Measurements from ENCODE around the gene HOATZ. TPM values are rescaled to one million over a fixed set of nuclear protein-coding genes. Genes with fewer than 3 reads are reported as not detected.

HOATZ gene
- not detected for polyA plus RNA-seq (ENCODE audit: low read depth in 6 of 6)

DNA sequence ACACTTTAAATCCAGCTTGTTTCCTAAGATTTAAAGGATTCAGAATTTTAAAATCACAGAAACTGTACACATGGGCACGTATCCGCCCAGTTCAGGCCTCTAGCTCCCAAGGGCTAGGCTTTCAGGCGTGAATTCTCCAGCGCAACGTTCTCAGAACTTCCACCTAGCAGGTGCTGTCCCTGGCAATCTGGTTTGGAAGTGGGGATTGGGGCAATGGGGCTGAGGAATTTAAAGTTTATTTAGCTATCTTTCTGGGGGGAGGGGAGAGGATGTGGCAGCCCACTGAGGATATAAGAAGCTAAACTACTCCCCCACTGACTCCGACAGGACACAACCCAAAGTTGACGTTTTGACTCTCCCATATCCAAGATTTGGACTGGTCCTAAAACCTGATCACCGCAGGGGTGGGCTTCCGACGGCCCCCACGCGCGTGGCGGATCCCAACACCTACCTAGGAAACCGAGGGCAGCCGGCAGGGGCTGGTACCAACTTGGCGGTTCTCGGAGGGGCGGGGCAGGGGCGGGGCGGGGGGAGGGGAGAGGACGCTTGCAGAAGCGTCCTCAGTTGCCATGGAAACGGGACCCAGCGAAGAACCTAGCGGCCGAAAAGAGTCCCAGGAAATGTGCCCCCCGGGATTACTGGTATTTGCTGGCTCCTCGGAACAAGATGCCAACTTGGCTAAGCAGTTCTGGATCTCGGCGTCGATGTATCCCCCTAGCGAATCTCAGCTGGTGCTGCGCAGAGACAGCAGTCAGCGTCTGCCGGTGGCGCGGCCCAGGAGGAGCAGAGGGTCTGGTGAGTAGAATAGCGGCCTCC lies at the start of gene HOATZ:
HOATZ (plus strand) TSS at position 563 of the 816 bp plus-strand sequence; CDS start at position 570, 7 bp downstream.
- ATAC-seq (ENCODE audit: low read depth in 2 of 2) (peak; percentile 32 to 42), DNase-seq (no peak)
- Mint-ChIP-seq H3K4me1 (peaks cover 4 to 14% (median 12%) of the 10 kb centered on the region in 3 donors), H3K27me3 (peaks cover 37 to 51% (median 51%) of the 10 kb centered on the region in 3 donors), H3K27ac (no peak within 1 kb of the TSS), H3K4me3 (peak within 1 kb of the TSS in 7 of 8 donors; percentile 57 to 76 (median 66)), H3K9me3 (no peaks in the 10 kb centered on the region), H3K36me3 (peaks cover 0 to 8% of the 10 kb centered on the region in 2 donors)

DNA sequence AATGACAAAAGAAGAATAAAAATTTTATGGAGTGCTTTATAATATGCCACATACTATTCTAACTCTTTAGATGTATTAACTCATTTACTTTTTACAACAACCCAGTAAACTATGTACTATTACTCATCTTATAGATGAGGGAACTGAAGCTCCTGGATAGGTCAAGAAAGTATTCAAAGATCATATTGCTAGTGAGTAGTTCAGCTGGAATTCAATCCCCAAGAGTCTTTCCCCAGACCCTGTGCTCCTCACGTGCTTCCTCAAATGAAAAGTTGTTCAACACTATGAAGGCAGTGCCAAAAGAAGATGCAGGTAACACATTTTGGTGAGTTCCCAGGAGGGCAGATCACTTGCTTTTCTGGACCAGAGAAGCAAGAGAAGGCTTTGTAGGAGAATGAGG lies 49.2 kb upstream of the HOATZ start:
- DNase-seq: no peak
- H3K4me3 Mint-ChIP-seq: no peak overlapping the region
- H3K4me1 Mint-ChIP-seq: no peaks in the 10 kb centered on the region
- H3K36me3 Mint-ChIP-seq: no peaks in the 10 kb centered on the region
- no peak for ATAC-seq (ENCODE audit: low read depth in 2 of 2)
- no peak overlapping the region for H3K27ac Mint-ChIP-seq
- no peaks in the 10 kb centered on the region for H3K9me3 Mint-ChIP-seq
- peaks cover 18 to 51% (median 24%) of the 10 kb centered on the region in 3 donors for H3K27me3 Mint-ChIP-seq

DNA sequence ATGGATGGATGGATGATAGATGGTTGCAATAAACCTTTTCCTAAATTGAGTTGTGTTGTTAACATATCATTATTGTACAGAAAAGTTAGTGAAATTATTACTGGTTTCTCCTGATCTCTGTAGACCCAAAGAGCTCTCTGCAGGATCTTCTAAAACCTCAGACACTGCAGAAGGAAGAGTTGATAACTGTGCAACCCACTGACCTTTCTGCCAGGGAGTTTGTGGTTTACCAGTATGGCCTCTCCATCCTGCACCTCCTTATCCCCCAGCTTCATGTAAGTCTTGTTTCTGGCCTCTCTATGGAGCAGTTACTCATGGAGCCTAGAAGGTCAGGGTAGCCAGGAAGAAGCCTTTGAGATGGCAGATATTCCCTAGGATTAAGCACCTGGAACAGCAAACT lies 48.0 kb upstream of the HOATZ start:
- H3K4me3 Mint-ChIP-seq: no peak overlapping the region
- no peaks in the 10 kb centered on the region for H3K36me3 Mint-ChIP-seq
- no peaks in the 10 kb centered on the region for H3K4me1 Mint-ChIP-seq

DNA sequence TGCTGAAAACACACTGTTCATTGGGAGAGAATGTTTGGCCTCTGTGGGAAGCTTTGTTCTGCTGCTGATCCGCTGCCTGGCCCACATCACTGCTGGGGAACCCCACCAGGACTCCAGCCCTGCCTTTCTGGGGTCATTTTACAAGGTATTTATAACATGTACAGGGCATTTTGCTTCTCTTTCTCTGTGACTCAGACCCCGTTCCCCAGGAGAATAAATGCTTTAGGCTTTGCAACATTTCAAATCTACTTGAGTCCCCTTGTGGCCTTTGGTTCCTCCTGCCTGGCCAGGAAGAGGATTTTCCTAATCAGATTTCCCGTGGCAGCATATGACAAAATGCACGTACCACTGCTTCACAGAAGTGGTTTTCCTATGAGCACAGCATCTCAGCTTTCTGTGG lies 45.4 kb upstream of the HOATZ start:
- no peak overlapping the region for H3K4me3 Mint-ChIP-seq
- H3K36me3 Mint-ChIP-seq: no peaks in the 10 kb centered on the region
- peaks cover 0 to 3% (median 0%) of the 10 kb centered on the region in 7 donors for H3K9me3 Mint-ChIP-seq
- no peak for DNase-seq
- peaks cover 0 to 21% (median 10%) of the 10 kb centered on the region in 3 donors for H3K27me3 Mint-ChIP-seq
- H3K27ac Mint-ChIP-seq: no peak overlapping the region
- ATAC-seq (ENCODE audit: low read depth in 2 of 2): no peak
- H3K4me1 Mint-ChIP-seq: no peaks in the 10 kb centered on the region

More for the DNA sequence above, 48.0 kb upstream of the HOATZ start:
- Mint-ChIP-seq H3K27me3 (peaks cover 10 to 41% (median 12%) of the 10 kb centered on the region in 3 donors), H3K27ac (no peak overlapping the region), H3K9me3 (no peaks in the 10 kb centered on the region)
- DNase-seq (no peak), ATAC-seq (ENCODE audit: low read depth in 2 of 2) (no peak)

DNA sequence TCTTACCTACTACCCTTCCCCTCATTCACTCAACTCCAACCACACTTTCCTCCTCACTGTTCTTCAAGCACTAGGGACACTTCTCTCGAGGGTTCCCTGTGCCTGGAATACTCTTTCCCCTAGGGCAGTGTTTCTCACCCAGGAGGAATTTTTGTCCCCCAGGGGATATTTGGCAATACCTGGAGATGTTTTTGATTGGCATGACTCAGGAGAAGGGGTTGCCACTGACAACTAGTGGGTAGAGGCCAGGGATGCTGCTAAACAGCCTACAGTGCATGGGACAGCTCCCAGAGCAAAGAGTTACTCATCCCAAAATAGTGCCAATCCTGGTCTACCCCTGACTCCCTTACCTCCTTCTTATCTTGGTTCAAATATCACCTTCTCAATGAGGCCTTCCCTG lies 42.4 kb upstream of the HOATZ start:
- Mint-ChIP-seq H3K36me3 (no peaks in the 10 kb centered on the region), H3K4me3 (no peak overlapping the region), H3K27ac (no peak overlapping the region), H3K27me3 (peaks cover 6 to 15% (median 6%) of the 10 kb centered on the region in 3 donors), H3K4me1 (no peaks in the 10 kb centered on the region), H3K9me3 (peaks cover 0 to 6% (median 0%) of the 10 kb centered on the region in 7 donors)
- ATAC-seq (ENCODE audit: low read depth in 2 of 2): no peak
- no peak for DNase-seq

DNA sequence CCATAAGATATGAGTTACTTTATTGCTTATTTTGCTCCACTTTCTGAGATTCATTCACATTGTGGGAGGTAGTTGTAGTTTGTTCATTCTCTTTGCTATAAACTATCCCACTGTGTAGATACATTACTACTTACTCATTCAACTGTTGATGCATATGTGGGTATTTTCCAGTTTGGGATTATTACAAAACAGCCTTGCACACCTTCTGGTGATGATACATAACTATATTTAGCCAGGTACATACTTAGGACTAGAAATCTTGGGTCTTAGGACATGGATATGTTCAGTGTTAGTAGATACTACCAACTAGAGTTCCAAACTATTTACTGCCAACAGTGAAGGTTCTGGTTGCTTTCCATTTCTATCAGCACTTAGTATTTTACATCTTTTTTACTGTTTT lies 40.1 kb upstream of the HOATZ start:
- no peaks in the 10 kb centered on the region for H3K36me3 Mint-ChIP-seq
- H3K27ac Mint-ChIP-seq: no peak overlapping the region
- ATAC-seq (ENCODE audit: low read depth in 2 of 2): no peak
- peaks cover 5 to 28% (median 17%) of the 10 kb centered on the region in 3 donors for H3K27me3 Mint-ChIP-seq
- DNase-seq: no peak
- H3K9me3 Mint-ChIP-seq: peaks cover 0 to 6% (median 2%) of the 10 kb centered on the region in 7 donors
- H3K4me3 Mint-ChIP-seq: no peak overlapping the region
- H3K4me1 Mint-ChIP-seq: no peaks in the 10 kb centered on the region

DNA sequence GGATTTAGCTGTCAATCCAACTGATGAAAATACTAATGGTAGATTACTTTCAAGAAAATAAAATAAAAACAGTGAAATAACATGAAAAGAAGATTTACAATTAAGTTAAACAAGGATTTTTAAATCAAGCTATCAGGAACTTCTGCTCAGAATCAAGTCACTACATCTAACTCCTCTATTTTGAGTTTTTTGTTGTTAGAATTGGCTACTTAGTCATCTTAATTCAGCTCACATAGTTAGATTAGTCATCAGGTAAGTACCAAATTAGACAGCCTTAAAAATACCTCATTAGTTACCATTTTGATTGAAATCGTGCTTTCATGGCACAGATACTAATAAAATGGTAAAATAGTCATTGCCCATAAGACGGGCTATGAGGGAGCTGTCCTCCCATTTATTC lies 38.2 kb upstream of the HOATZ start:
- Mint-ChIP-seq H3K4me3 (no peak overlapping the region), H3K27me3 (peaks cover 13 to 34% (median 24%) of the 10 kb centered on the region in 3 donors), H3K27ac (no peak overlapping the region), H3K4me1 (no peaks in the 10 kb centered on the region), H3K36me3 (no peaks in the 10 kb centered on the region), H3K9me3 (peaks cover 0 to 22% (median 13%) of the 10 kb centered on the region in 7 donors)
- ATAC-seq (ENCODE audit: low read depth in 2 of 2) (no peak), DNase-seq (no peak)

DNA sequence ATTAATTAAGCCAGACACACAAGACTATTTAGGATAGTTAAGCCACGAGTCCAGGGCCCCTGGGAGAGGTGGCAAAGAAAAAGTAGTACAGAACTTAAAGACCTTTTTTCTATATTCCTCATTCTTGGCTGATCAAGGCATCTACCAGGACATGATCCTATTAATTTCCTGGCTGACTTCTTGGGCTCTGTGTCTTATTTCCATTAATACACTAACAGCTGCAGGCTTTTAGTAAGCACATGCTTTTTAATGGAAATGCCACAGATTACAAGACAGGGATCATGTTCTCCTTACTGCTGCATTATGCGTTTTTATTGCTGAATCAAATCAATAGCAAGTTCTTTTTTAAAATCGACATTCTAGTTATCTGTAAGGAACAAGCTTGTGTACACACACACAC lies 37.6 kb upstream of the HOATZ start:
- Mint-ChIP-seq H3K9me3 (peaks cover 0 to 26% (median 13%) of the 10 kb centered on the region in 7 donors), H3K27ac (no peak overlapping the region), H3K27me3 (peaks cover 13 to 34% (median 24%) of the 10 kb centered on the region in 3 donors), H3K4me3 (no peak overlapping the region), H3K4me1 (no peaks in the 10 kb centered on the region), H3K36me3 (peaks cover 0 to under 1% of the 10 kb centered on the region in 2 donors)
- DNase-seq (no peak), ATAC-seq (ENCODE audit: low read depth in 2 of 2) (no peak)

DNA sequence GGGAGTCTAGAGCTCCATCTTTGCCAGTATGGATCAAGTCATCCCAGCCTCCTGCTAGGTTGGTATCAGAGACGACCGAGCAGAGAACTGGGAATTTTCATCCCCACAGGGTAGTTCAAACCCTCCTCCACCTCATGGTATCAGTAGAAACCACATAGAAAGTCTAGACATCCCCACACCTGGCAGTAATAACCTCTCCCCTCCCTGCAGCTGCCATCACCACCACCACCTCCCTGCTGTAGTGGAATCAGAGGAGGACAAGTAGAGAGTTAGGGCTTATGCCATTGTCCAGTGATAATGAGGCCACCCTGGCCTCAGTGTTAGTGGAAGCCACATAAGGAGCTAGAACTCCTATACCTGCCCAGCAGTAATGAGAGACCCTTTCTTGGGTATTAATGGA lies 36.7 kb upstream of the HOATZ start:
- H3K9me3 Mint-ChIP-seq: peaks cover 0 to 36% (median 21%) of the 10 kb centered on the region in 7 donors
- no peak for ATAC-seq (ENCODE audit: low read depth in 2 of 2)
- no peak for DNase-seq
- peak overlapping the region in 1 of 6 donors; percentile 39 for H3K27ac Mint-ChIP-seq
- H3K27me3 Mint-ChIP-seq: peaks cover 13 to 34% (median 32%) of the 10 kb centered on the region in 3 donors
- no peaks in the 10 kb centered on the region for H3K4me1 Mint-ChIP-seq
- H3K4me3 Mint-ChIP-seq: no peak overlapping the region
- H3K36me3 Mint-ChIP-seq: peaks cover 0 to 8% of the 10 kb centered on the region in 2 donors

DNA sequence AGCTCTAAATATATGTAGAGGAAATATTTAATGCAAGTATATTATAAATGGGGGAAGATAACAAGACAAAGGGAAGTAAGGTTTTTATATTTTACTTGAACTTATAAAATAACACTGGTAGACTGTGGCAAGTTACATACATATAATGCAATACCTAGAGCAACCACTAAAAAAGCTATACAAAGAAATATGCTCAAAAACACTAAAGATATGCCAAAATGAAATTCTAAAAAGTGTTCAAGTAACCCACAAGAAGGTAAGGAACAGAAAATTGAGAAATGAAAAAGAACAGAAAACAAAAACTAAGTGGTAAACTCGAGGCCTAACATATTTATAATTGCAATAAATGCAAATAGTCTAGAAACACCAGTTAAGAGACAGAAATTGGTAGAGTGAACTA lies 34.9 kb upstream of the HOATZ start:
- Mint-ChIP-seq H3K36me3 (peaks cover 12 to 26% of the 10 kb centered on the region in 2 donors), H3K9me3 (peaks cover 12 to 53% (median 35%) of the 10 kb centered on the region in 7 donors), H3K27ac (no peak overlapping the region), H3K4me3 (no peak overlapping the region), H3K27me3 (peaks cover 18 to 48% (median 47%) of the 10 kb centered on the region in 3 donors), H3K4me1 (no peaks in the 10 kb centered on the region)
- no peak for ATAC-seq (ENCODE audit: low read depth in 2 of 2)
- DNase-seq: no peak

DNA sequence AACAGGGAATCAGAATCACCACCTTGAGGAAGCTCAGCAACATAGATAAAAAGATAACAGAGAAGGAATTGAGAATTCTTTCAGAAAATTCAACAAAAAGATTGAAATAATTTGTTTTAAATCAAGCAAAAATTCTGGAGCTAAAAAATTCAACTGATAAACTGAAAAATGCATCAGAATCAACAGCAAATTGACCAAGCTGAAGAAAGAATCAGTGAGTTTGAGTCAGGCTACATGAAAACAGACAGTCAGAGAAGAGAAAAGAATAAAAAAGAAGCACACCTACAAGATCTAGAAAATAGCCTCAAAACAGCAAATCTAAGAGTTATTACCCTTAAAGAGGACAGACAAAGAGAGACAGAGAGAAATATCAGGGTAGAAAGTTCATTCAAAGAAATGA lies 31.1 kb upstream of the HOATZ start:
- Mint-ChIP-seq H3K4me1 (no peaks in the 10 kb centered on the region), H3K27ac (peak overlapping the region in 1 of 6 donors; percentile 11), H3K9me3 (peaks cover 14 to 89% (median 53%) of the 10 kb centered on the region in 7 donors), H3K27me3 (peaks cover 24 to 62% (median 56%) of the 10 kb centered on the region in 3 donors), H3K36me3 (peaks cover 19 to 35% of the 10 kb centered on the region in 2 donors), H3K4me3 (no peak overlapping the region)
- no peak for ATAC-seq (ENCODE audit: low read depth in 2 of 2)
- DNase-seq: no peak

DNA sequence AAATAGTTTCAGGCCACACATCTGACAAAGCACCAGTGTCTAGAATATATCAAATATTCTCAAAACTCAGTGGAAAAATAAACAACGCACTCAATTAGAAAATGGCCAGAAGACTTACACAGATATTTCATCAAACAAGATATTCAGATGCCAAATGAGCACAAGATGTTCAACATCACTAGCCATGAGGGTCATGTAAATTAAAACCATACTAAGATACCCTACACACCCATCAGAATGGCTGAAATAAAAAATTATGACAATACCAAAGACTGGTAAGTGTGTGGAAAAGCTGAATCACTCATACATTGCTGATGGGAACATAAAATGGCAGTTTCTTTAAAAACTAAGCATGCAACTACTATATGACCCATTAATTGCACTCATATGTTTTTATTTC lies 24.1 kb upstream of the HOATZ start:
- peaks cover 22 to 54% (median 33%) of the 10 kb centered on the region in 3 donors for H3K27me3 Mint-ChIP-seq
- H3K9me3 Mint-ChIP-seq: peaks cover 0 to 39% (median 22%) of the 10 kb centered on the region in 7 donors
- peaks cover 4% of the 10 kb centered on the region in 2 donors for H3K36me3 Mint-ChIP-seq
- no peak overlapping the region for H3K27ac Mint-ChIP-seq
- ATAC-seq (ENCODE audit: low read depth in 2 of 2) (no peak), DNase-seq (no peak)
- no peaks in the 10 kb centered on the region for H3K4me1 Mint-ChIP-seq
- no peak overlapping the region for H3K4me3 Mint-ChIP-seq

DNA sequence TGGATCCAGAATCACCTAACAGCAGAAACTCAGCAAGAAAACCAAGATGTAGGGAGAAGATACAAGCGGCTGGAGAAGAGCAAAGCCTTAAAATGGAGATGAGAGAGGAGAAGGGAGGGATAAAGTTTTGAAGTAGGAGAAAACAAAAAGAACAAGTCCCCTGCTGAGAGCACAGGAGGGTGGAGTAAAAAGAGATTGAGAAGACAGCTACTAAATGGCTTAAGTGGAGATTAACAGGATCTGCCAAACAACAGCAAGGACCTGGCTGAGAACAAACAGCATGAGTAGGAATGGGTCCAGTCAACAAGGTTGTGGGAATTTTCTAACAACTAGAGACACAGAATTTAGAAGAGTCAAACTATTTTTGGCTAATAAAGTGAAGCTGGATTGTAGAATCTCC lies 20.5 kb upstream of the HOATZ start:
- peaks cover 0 to 4% of the 10 kb centered on the region in 2 donors for H3K36me3 Mint-ChIP-seq
- peaks cover 0 to 8% (median 2%) of the 10 kb centered on the region in 7 donors for H3K9me3 Mint-ChIP-seq
- H3K4me3 Mint-ChIP-seq: no peak overlapping the region
- no peak overlapping the region for H3K27ac Mint-ChIP-seq
- DNase-seq (no peak), ATAC-seq (ENCODE audit: low read depth in 2 of 2) (no peak)
- H3K4me1 Mint-ChIP-seq: no peaks in the 10 kb centered on the region
- peaks cover 12 to 36% (median 26%) of the 10 kb centered on the region in 3 donors for H3K27me3 Mint-ChIP-seq

DNA sequence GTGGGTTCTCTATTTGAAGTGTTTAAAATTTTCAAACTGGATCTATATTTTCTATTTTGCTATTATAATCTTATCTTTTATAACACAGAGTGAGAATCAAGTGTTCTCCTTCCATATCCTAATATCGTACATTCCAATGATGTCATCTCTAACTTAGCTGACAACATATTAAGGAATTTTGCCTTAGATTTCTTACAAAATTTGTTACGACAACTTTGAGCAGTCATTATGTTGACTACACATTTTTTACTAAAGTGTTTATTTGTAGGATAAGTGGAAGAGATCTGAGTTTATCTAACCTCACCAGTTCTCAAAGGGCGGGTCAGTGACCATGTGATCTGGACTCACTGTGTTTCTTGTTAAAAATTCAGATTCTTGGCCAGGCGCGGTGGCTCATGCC lies 15.1 kb upstream of the HOATZ start:
- no peaks in the 10 kb centered on the region for H3K9me3 Mint-ChIP-seq
- ATAC-seq (ENCODE audit: low read depth in 2 of 2) (no peak), DNase-seq (no peak)
- no peaks in the 10 kb centered on the region for H3K4me1 Mint-ChIP-seq
- H3K27me3 Mint-ChIP-seq: peaks cover 18 to 38% (median 31%) of the 10 kb centered on the region in 3 donors
- no peak overlapping the region for H3K4me3 Mint-ChIP-seq
- no peaks in the 10 kb centered on the region for H3K36me3 Mint-ChIP-seq
- H3K27ac Mint-ChIP-seq: no peak overlapping the region
